Putamen (tissue), 1 donor: ENCODE data around the gene PLEKHG2.
"Not testable (repeated sequence)": the region's sequence is repeated elsewhere in the genome, so short reads cannot be mapped to it uniquely, and the experiment has no call there.

Experiments used
- DNase-seq: peaks from one replicate; pipeline ENCODE4 v3.0.0-alpha.2; 2016; ENCODE audit warnings: low spot score

PLEKHG2 gene

DNA sequence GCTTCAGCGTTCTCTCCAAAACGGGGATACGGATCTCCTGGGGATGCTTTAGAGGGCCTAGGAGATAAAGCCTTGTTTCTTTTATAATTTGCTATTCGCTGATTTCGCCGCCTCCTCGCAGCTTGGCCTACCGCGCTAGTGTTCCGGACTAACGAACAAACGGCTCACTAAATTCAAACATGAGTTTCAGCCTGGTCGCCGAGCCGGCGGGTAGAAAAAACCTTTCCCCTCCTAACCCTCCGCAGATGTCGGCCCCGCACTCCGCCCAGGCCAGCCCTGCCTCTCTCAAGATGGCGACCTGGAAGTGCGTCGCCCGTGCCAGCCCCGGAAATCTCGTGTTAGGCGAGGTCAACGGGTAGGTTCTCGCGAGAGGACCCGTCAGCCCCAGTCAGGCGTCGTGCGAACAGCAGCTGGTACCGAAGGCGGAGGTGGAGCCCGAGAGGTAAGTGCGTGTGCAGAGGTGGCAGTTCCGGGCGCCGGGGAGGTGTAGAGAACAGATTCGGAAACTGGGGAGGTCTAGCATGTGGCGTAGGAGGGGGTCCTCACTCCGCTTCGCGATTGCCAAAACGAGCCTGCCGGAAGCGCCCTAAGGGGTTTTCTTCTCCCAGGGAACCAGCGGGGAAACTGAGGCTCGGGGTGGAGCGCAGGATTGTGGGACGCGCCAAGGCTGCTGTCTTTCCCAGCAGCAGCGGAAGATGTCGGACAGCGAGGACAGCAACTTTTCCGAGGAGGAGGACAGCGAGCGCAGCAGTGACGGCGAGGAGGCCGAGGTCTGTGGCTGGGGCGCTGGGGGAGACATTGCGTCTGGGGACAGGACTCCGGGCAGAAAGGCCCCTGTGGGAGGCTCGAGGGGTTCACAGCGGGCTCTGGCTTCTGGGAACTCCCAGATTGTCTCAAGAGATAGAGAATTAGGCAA lies 33.0 kb downstream of the PLEKHG2 start, which contains the start of gene SUPT5H:
Gene SUPT5H (plus strand): TSS at position 387 of the 916 bp plus-strand sequence. CDS start 309 bp downstream, at position 696.
- DNase-seq = peak; percentile 97

DNA sequence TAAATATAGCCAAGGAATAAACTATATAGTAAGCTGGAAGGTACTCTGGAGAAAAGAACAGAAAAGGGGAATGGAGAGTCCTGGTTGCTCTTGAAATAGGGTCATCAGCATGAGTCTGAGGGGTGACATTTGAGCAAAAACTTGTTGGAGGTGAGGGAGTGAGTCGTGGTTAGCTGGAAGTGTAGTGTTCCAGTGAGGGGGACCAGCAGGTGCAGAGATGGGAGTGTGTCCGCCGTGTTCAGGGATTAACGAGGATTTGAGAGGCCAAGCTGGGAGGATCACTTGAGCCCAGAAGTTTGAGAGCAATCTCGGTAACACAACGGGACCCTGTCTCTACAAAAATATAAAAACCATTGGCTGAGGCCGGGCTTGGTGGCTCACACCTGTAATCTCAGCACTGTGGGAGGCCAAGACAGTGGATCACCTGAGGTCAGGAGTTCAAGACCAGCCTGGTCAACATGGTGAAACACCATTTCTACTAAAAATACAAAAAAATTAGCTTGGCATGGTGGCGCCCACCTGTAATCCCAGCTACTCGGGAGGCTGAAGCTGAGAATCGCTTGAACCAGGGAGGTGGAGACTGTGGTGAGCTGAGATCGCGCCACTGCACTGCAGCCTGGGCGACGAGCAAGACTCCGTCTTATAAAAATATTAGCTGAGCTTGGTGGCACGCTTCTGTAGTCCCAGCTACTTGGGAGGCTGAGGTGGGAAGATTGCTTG lies 34.1 kb downstream of the PLEKHG2 start:
- DNase-seq = no peak

DNA sequence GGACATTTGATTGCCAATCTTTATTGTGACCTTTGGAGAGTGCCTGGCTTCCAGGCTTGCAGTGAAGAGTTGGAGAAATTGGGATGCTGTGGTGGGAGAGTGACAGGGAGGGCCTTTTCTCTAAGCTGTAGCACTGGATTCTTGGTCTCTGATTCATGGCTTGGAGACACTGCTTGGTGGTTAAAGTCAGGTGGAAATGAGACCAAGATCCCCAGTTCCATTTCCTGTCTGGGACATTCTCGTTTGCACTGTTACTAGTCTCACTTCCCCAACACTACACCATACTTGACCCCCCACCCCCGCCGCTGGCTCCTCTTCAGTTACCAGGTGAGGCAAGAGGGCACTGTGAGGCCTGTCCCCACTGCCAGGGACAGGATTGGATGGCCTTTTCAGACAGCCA lies 35.8 kb downstream of the PLEKHG2 start:
- no peak for DNase-seq

DNA sequence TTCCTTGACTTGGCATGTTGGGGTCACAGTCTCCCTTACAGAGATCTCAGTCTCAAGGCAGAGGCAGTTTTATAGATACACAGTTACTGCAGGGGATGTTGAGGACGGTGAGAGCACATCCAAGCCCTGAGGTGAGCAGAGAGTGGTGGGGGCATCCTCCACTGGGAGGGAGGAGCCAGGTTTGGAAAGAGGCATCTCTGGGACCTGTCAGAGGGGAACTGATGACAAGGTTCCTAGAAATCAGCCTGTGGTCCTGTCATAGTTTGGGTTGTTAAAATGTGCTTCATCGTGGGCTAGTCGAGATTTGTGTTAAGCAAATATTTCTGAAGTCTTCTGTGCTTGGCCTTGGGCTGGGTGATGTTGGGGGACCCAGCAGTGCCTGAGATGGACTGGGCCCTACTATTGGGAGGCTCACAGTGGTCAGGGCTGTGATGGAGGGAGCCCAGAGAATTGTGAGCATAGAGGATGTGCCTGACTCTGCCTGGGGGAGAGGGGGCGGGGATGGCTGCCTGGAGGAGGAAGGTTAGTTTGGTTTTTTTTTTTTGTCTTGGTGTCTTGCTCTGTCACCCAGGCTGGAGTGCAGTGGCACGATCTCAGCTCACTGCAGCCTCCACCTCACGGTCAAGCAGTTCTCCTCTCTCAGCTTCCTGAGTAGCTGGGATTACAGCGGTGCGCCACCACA lies 36.8 kb downstream of the PLEKHG2 start:
- DNase-seq = no peak

DNA sequence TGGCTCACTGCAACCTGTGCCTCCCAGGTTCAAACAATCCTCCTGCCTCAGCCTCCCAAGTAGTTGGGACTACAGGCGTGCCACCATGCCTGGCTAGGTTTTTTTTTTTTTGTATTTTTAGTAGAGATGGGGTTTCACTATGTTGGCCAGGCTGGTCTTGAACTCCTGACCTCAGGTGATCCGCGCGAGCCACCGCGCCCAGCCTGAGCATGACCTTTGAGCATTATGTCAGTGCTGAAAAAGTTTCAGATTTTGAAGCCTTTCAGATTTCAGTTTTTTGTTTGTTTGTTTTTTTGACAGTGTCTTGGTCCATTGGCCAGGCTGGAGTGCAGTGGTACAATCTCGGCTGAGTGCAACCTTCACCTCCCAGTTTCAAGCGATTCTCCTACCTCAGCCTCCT lies 38.8 kb downstream of the PLEKHG2 start:
- DNase-seq = not testable (repeated sequence)

DNA sequence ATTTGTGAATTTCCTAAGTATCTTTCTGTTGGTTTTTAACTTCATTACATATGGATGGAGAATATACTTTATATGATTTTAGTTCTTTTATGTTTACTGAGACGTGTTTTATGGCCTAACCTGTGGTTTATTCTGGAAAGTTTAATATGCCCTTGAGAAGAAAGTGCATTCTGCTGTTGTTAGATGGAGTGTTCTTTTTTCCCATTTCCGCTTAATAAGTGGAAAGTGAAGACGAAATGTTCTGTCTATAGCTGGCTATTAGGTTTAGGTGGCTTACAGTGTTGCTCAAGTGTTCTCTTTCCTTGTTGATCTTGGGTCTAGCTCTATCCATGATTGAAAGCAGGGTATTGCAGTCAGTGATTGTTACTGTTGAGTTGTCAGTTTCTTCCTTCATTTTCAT lies 50.9 kb downstream of the PLEKHG2 start:
- no peak for DNase-seq

DNA sequence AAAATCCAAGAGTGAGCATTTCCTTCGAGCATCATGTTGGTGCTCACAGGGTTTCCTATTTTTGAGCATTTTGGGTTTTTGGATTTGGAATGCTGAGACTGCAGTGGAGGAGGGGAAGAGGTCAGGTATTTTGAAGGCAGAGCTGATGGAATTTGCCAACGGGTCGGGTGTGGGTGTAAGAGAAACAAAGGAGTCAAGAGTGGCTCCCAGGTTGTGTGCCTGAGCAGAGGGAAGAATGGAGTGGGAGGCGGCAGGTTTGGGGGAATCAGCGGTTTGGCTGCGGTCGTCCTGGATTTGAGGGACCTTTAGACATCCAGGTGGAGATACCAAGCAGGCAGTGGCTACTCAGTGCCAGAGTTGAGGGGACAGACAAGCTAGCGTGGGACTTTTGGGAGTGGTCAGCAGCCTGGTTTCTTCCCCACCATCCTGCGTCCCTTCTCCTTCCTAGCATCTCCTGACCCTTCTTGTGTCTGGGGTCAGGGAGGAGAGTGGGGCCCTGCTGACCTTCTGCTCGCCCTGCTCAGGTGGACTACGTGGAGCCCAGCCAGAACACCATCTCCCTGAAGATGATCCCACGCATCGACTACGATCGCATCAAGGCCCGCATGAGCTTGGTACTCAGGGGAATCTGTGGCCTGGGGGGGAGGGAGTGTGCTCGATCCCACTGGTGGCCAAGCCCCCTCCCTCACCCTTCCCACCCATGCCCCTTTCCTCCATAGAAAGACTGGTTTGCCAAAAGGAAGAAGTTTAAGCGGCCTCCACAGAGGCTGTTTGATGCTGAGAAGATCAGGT lies 53.7 kb downstream of the PLEKHG2 start:
- DNase-seq = peak; percentile 38

DNA sequence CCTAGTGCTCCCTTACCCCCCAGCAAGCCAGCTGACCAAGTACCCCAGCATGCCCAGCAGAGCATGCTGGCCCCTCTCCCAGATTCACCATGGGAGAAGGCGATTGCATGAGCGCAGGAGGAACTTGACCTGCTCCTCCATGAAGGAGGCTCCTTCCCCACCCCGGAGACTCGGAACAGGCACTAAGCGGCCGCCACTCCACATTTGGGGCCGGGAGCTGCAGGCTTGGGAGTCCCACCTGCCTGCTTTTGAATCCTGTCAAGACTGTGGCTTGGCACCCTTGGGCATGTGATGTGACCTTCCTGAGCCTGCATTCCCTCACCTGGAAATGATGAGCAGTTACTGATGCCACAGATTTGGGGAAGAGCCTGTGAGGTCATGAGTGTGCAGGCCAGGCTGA lies 55.5 kb downstream of the PLEKHG2 start:
- DNase-seq = no peak

DNA sequence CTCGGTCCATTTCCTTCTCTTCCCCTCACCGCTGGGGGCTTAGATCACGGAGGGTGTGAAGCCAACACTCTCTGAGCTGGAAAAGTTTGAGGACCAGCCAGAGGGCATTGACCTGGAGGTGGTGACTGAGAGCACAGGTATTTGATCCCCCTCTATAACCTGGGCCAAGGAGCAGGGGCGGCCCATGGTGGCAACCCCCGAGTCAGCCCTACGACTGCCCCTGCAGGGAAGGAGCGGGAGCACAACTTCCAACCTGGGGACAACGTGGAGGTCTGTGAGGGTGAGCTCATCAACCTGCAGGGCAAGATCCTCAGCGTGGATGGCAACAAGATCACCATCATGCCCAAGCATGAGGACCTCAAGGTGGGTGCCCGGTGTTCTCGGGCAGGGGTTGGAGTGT lies 56.6 kb downstream of the PLEKHG2 start:
- DNase-seq = no peak

DNA sequence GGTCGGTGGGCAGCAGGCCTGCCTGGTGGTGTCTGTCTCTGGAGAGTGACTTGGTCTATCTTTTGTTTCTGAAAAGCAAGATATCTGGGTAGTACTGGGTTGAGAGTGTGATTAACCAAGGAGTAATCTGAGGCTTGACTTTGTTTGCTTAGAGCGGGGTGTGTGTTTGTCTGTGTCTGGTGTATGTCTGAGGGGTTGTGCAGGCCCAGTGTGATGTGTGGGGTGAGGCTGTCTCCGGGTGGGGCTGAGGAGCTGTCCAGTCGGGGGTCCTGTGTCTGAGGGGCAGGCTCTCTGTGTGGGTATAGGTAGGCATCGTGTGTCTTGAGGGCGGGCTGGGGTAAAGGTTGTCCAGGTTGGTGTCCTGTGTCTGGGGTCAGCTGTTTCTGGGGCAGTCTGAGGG lies 57.1 kb downstream of the PLEKHG2 start:
- DNase-seq = no peak

DNA sequence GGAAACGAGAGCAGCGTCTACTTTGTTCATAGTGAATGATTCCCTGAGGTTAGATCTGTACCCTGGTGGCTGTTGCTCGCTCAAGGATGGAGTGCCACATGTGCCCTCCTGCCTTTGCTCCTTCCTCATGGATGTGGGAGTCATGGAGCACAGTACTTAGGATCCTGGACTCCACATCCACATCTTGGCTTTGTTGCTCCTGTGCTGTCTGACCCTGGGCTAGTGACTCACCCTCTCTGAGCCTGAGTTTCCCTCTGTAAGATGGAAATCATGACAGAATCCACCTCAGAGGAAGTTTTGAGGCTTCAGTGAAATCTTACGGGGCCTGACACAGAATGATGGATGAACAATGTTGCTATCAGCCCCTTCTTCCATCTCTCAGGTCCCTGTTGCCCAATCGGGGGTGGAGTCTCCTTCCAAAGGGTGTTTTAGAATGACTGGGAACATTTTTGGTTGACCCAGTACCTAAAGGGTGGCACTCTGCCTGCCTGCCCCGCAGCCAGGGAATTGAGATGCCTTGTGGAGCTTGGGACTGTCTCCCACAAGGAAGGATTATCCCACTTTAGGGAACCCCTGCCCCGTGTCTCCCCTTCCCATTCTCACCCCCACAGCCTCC lies 58.4 kb downstream of the PLEKHG2 start:
- DNase-seq = no peak

DNA sequence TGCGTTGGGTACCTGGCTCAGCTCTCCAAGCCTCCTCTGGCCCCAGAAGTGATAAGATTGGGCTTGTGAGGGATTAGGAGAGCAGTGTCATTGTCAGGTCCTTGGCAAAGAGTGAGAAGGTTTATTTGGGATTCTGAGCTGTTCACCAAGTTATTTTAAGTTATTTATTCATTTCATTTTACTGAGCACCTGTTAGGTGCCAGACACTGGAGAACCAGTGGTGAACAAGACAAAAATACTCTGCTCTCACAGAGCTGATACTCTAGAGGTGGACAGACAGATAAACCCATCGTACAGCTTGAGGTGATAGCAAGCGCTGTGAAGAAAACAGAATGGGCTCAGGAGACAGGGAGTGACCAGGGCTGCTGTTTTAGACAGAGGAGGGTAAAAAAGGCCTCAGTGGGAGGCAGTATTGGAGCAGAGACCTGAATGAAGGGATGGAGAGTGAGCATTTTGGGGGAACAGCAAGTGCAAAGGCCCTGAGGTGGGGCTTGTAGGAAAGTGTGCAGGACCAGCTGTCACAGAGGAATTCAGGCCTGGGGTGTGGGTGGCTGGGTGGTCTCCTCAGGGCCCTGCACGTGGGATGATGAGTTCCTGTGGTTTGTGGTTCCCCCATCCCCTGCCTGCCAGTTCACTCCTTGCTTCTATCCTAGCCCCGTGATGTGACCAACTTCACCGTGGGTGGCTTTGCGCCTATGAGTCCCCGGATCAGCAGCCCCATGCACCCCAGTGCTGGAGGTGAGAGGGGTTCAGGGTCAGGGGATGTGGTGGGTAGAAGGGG lies 59.5 kb downstream of the PLEKHG2 start:
- no peak for DNase-seq

DNA sequence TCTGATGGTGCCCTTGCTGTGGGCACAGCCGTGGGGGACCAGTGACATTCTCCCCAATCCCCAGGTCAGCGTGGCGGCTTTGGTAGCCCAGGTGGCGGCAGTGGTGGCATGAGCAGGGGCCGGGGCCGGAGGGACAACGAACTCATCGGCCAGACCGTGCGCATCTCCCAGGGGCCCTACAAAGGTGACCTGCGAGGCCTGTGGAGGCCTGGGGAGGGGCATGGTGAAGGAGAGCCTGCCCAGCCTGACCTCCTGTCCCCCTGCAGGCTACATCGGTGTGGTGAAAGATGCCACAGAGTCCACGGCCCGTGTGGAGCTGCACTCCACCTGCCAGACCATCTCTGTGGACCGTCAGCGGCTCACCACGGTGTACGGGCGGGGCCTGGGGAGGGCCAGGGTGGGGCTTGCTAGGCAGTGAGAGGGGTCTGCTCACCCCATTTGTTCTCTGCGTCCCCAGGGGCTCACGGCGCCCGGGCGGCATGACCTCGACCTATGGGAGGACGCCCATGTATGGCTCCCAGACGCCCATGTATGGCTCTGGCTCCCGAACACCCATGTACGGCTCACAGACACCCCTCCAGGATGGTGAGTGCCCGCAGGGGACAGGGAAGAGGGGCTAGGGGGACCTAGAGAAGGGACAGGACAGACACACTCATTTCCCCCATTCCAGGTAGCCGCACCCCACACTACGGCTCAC lies 60.4 kb downstream of the PLEKHG2 start:
- DNase-seq = no peak

DNA sequence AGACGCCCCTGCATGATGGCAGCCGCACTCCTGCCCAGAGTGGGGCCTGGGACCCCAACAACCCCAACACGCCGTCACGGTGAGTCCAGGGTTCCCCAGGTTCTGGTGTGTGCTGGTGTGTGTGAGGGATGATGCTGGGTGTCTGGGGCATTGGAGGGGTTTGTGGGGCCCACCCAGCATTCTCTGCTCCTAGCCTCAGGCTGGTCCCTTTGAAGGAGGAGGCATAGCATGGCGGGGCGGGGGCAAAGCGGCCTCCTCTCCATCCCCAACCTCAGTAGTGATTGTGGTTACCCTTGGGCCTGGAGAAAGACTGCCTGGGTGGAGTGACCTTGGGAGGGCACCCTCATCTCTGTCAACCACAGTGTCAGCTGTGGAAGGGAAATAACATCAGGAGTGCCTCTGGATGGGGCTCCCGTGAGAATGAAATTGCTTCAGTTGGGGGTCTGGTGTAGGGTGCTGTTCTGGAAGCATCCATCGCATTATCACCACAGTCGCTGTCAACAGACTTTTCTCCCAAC lies 61.0 kb downstream of the PLEKHG2 start:
- no peak for DNase-seq

DNA sequence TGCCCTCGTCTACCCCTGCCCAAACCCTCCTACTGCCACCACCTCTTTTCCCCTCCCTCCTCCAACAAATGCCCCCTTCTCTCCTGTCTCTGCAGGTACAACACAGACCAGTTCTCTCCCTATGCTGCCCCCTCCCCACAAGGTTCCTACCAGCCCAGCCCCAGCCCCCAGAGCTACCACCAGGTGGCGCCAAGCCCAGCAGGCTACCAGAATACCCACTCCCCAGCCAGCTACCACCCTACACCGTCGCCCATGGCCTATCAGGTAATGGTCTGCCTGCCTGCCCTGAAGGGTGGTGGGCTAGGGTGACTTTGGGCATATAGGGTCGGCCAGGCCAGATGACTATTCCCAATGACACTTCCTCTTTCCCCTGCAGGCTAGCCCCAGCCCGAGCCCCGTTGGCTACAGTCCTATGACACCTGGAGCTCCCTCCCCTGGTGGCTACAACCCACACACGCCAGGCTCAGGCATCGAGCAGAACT lies 61.7 kb downstream of the PLEKHG2 start:
- no peak for DNase-seq

DNA sequence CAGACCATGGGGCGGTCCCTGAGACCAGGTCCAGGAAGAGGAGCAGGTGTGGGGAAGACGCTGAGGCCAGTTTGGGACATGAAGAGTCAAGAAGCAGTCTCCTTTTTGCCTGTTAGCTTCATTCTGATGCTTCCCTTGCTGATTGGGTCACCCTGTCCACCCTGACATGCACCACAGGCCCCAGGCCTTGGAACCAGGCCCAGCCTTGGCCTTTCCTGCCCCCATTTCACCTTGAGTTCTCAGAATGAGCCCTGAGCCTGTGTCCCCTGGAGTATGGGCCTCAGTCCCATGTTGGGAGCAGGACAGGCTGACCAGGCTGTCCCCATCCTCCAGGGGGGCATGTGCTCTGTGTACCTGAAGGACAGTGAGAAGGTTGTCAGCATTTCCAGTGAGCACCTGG lies 63.3 kb downstream of the PLEKHG2 start:
- DNase-seq = no peak
